ENCODE data around the gene PUM1.

DNA sequence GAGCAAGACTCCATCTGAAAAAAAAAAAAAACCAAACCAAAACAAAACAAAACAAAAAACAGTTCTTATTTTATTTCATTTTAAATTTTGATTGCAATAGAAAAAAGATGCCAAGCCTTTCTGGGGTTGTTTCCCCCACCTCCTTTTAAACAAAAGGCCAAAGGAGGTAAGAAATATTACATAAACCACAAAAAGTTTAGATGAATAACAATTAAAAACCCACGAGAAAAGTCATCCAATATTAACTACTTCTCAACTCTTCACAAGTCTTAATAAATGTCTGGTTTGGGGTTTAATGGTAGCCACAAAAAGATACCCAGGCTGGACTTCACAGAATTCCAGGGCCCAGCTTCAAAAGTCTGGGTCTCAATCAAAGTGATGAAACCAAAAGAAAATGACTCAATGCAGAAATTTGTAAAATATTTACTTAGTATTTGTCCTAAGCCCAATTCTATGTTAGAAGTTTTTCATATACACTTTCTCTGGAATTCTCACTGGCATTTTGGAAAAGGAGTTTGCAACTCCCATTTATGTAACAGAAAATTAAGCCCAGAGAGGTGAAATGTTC, 110.0 kb downstream of the PUM1 start:
- TF ChIP-seq, protein P1, sequence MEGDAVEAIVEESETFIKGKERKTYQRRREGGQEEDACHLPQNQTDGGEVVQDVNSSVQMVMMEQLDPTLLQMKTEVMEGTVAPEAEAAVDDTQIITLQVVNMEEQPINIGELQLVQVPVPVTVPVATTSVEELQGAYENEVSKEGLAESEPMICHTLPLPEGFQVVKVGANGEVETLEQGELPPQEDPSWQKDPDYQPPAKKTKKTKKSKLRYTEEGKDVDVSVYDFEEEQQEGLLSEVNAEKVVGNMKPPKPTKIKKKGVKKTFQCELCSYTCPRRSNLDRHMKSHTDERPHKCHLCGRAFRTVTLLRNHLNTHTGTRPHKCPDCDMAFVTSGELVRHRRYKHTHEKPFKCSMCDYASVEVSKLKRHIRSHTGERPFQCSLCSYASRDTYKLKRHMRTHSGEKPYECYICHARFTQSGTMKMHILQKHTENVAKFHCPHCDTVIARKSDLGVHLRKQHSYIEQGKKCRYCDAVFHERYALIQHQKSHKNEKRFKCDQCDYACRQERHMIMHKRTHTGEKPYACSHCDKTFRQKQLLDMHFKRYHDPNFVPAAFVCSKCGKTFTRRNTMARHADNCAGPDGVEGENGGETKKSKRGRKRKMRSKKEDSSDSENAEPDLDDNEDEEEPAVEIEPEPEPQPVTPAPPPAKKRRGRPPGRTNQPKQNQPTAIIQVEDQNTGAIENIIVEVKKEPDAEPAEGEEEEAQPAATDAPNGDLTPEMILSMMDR (IDR thresholded peaks at IDR 0.05) = no peak
- TF ChIP-seq POLR2A (IDR thresholded peaks at IDR 0.05) = no peak

All from prostate gland (tissue), 2 donors.